ENCODE measurements around the gene MYH9.

The MYH9 gene

DNA sequence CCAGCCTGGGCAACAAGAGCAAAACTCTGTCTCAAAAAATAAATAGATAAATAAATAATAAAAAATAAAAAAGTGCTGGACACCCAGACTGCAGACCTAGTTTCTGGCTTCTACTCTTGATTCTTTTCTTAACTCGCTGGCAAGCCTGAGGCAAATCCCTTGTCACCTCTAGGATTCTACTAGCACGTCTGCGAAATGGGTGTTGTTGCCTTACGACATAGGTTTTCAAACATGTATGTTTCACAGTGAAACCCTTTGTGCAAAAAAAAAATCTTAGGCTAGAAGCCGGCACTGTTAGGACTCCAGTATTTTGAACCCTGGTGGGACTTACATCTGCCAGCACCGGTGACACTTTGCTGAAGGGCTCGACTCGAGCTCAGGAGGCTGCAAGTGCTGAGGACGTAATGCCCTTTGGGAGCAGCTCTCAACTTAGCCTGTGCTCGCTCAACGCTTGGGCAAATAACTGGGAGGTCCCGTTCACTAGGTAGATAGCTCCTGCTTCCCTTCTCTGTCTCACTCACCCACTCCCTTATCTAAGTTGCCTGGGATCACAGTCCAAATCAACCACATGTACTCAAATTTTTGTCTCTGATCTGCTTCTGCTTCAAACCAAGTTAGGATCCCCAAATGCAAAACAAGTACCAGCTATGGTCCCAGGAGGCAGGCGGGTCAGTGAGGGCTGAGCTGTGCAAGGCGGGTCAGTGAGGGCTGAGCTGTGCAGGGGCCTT, 34.7 kb upstream of the MYH9 start:
- DNase-seq (ENCODE audit: extremely low read depth, insufficient read length), result no peak
- TF ChIP-seq, protein P1, sequence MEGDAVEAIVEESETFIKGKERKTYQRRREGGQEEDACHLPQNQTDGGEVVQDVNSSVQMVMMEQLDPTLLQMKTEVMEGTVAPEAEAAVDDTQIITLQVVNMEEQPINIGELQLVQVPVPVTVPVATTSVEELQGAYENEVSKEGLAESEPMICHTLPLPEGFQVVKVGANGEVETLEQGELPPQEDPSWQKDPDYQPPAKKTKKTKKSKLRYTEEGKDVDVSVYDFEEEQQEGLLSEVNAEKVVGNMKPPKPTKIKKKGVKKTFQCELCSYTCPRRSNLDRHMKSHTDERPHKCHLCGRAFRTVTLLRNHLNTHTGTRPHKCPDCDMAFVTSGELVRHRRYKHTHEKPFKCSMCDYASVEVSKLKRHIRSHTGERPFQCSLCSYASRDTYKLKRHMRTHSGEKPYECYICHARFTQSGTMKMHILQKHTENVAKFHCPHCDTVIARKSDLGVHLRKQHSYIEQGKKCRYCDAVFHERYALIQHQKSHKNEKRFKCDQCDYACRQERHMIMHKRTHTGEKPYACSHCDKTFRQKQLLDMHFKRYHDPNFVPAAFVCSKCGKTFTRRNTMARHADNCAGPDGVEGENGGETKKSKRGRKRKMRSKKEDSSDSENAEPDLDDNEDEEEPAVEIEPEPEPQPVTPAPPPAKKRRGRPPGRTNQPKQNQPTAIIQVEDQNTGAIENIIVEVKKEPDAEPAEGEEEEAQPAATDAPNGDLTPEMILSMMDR (IDR thresholded peaks at IDR 0.05; ENCODE audit: insufficient read depth, low read length, poor library complexity, severe bottlenecking), result no peak
- Histone ChIP-seq H3K36me3 (ENCODE audit: control insufficient read depth, insufficient read depth, low read length) (no peaks in the 10 kb centered on the region), H3K27me3 (replicated peaks; ENCODE audit: control insufficient read depth, insufficient read depth, low read length) (no peaks in the 10 kb centered on the region), H3K4me3 (replicated peaks; ENCODE audit: low read depth, low read length) (no peak overlapping the region)

DNA sequence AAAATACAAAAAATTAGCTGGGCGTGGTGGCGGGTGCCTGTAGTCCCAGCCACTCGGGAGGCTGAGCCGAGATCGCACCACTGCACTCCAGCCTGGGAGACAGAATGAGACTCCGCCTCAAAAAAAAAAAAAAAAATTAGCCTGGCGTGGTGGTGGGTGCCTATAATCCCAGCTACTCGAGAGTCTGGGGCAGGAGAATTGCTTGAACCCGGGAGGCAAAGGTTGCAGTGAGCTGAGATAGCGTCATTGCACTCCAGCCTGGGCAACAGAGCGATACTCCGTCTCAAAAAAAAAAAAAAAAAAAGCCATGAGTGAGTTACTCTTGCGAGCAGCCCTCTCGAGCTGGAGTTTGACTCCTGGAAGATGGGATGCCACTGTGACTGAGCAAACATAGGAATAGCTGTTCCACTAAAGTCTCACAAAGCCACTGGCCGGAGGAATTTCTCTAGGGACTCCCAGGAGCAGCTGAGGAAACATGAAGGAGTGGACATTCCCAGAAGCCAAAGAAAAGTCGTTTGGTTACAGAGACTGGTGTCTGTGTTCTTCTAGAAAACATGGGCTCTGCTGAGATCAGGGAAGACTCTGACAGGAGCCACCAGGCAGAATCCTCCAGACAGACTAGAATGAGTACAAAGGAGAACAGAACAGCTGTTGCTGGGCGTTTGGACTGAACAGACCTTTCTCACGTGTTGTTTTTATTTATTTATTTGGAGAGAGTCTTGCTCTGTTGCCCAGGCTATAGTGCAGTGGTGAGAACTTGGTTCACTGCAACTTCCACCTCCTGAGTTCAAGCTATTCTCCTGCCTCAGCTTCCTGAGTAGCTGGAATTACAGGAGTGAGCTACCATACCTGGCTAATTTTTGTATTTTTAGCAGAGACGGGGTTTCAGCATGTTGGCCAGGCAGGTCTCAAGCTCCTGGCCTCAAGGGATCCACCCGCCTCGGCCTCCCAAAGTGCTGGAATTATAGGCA, 32.4 kb upstream of the MYH9 start:
- no peak for DNase-seq (ENCODE audit: extremely low read depth, insufficient read length)
- no peak overlapping the region for H3K4me3 ChIP-seq (replicated peaks; ENCODE audit: low read depth, low read length)
- TF ChIP-seq, protein P1 (IDR thresholded peaks at IDR 0.05; ENCODE audit: insufficient read depth, low read length, poor library complexity, severe bottlenecking), result no peak
- no peaks in the 10 kb centered on the region for H3K36me3 ChIP-seq (ENCODE audit: control insufficient read depth, insufficient read depth, low read length)
- no peaks in the 10 kb centered on the region for H3K27me3 ChIP-seq (replicated peaks; ENCODE audit: control insufficient read depth, insufficient read depth, low read length)

DNA sequence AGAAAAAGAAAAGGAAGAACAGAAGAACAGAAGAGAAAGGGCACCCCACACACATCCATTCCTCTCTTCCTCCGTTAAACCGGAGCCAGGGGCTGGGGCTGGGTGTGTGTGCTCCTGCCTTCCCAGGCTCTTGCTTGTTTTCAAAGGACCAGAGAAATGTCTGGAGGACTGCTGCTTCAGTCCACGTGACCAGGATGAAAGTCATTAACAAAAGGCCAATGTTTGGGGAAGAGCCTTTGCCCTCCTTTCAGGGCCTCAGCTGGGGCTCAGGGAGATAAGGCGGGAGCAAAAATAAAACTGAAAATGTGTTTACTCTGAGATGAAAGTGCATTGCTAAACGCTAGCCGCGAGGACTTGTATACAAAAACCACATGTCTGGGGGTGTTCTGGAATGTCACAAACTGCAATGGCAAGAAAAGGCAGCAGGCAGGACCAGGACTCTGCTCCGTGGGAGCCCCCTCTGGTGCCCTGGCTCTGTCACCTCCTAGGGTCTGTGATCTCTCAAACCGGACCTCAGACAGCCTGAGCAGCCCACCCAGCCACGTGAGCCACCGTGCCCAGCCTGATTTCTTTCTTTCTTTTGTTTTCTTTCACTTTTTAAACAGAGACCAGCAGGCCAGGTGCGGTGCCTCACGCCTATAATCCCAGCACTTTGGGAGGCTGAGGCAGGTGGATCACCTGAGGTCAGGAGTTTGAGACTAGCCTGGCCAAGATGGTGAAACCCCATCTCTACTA, 31.6 kb upstream of the MYH9 start:
- TF ChIP-seq, protein P1 (IDR thresholded peaks at IDR 0.05; ENCODE audit: insufficient read depth, low read length, poor library complexity, severe bottlenecking), result no peak
- Histone ChIP-seq H3K27me3 (replicated peaks; ENCODE audit: control insufficient read depth, insufficient read depth, low read length) (no peaks in the 10 kb centered on the region), H3K4me3 (replicated peaks; ENCODE audit: low read depth, low read length) (peak overlapping the region; percentile 4), H3K36me3 (ENCODE audit: control insufficient read depth, insufficient read depth, low read length) (no peaks in the 10 kb centered on the region)
- DNase-seq (ENCODE audit: extremely low read depth, insufficient read length), result no peak

DNA sequence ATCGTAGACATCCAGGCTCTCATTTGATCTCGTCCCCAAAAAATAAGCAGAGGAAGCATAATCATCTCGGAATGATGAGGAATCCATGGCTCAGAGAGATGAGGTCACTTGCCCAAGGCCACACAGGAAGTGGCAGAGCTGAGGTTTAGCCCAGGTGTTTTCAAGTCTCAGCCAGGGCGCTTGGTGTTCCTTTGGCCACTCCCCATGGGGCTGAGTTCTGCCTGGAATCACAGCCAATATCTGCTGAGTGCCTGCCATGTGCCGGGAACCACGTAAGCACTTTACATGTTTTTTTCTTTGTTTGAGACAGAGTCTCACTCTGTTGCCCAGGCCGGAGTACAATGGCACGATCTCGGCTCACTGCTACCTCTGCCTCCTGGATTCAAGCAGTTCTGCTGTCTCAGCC, 29.5 kb upstream of the MYH9 start:
- TF ChIP-seq, protein P1 (IDR thresholded peaks at IDR 0.05; ENCODE audit: insufficient read depth, low read length, poor library complexity, severe bottlenecking), result no peak
- no peak for DNase-seq (ENCODE audit: extremely low read depth, insufficient read length)
- Histone ChIP-seq H3K4me3 (replicated peaks; ENCODE audit: low read depth, low read length) (no peak overlapping the region), H3K36me3 (ENCODE audit: control insufficient read depth, insufficient read depth, low read length) (no peaks in the 10 kb centered on the region), H3K27me3 (replicated peaks; ENCODE audit: control insufficient read depth, insufficient read depth, low read length) (no peaks in the 10 kb centered on the region)

DNA sequence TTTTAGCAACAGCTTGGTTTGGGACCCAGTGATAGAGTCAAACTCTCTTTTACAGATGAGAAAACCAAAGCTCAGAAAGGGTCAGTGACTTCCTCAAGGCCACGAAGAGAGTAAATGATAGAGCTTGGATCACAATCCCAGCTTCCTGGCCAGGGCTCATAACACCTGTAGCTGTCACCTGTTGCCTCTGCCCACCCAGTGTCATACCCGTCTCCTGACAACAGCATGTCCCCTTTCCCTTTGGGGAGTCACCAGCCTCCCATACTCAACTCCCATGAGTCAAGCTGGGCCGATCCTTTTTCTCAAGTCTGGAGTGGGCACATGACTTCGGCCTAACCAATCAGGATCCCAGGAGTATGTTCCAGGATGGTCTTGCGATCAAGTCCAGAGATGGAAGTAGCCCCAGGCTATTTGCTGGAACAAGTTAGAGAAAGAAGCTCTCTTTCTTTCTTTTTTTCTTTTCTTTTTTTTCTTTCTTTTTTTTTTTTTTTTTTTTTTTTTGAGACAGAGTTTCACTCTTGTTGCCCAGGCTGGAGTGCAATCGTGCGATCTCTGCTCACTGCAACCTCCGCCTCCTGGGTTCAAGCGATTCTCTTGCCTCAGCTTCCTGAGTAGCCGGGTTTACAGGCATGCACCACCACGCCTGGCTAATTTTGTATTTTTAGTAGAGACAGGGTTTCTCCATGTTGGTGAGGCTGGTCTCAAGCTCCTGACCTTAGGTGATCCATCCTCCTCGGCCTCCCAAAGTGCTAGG, 27.8 kb upstream of the MYH9 start:
- H3K27me3 ChIP-seq (replicated peaks; ENCODE audit: control insufficient read depth, insufficient read depth, low read length), result no peaks in the 10 kb centered on the region

More for the DNA sequence above, 27.8 kb upstream of the MYH9 start:
- TF ChIP-seq, protein P1 (IDR thresholded peaks at IDR 0.05; ENCODE audit: insufficient read depth, low read length, poor library complexity, severe bottlenecking), result no peak
- no peak for DNase-seq (ENCODE audit: extremely low read depth, insufficient read length)
- H3K4me3 ChIP-seq (replicated peaks; ENCODE audit: low read depth, low read length), result no peak overlapping the region
- no peaks in the 10 kb centered on the region for H3K36me3 ChIP-seq (ENCODE audit: control insufficient read depth, insufficient read depth, low read length)
